ENCODE data around the gene CDHR4. TPM values are rescaled to one million over a fixed set of nuclear protein-coding genes. Genes with fewer than 3 reads are reported as not detected.
"Not testable (repeated sequence)": the region's sequence is repeated elsewhere in the genome, so short reads cannot be mapped to it uniquely, and the experiment has no call there.

The CDHR4 gene
- total and polyA plus RNA-seq, 2 experiments from 2014 or later = not detected

DNA sequence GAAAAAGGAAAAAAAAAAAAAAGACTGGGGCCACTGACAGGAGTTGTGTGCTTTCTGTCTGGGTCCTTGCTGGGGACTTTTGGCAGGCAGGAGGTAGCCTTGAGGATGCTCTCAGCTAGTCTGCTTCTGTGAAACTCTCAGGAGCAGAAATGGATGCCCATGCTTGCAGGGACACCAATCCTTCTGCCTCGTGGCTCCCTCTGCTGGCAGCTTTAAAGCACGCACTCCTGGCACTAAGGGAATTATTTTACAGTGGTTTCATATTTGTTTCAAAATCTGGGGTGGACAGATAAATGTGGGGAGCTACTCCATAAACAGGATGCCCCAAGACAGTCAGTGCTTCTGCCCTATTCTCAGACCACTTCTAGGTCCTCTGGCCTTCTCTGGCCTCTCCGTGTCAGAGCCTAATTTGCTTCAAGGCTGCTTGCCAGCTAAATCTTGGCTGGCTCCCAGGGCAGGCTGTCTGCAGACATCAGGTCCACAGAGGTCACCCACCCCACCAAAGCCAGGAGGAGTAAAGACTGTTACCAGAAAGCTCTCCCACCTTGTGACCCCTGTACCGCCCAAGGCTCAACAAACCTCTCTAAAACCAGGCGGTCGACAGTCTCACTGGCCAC, 39.6 kb upstream of the CDHR4 start:
- peak; percentile 86 for DNase-seq
- no peaks in the 10 kb centered on the region for H3K27me3 ChIP-seq (replicated peaks; ENCODE audit: insufficient read depth)
- no peak overlapping the region for H3K9ac ChIP-seq
- H3K27ac ChIP-seq = no peak overlapping the region
- no peak overlapping the region for H3K4me3 ChIP-seq
- in situ Hi-C loops (cut with MboI) = no loop called here
- TF ChIP-seq EZH2 (IDR thresholded peaks at IDR 0.05; ENCODE audit: insufficient read depth, poor library complexity, severe bottlenecking) (no peak), EZH2phosphoT487 (IDR thresholded peaks at IDR 0.05; ENCODE audit: insufficient read depth, low read depth) (no peak)
- H2AFZ ChIP-seq = no peak overlapping the region; the same call in 1 of the 2 replicates
- no peak overlapping the region for H3K4me2 ChIP-seq (ENCODE audit: unreplicated experiment)
- no peaks in the 10 kb centered on the region for H4K20me1 ChIP-seq (ENCODE audit: insufficient read depth)
- H3K4me1 ChIP-seq (ENCODE audit: insufficient read depth) = no peaks in the 10 kb centered on the region
- no peaks in the 10 kb centered on the region for H3K36me3 ChIP-seq (ENCODE audit: low read depth)
- no peaks in the 10 kb centered on the region for H3K79me2 ChIP-seq (ENCODE audit: insufficient read depth)
- WGBS, 2 experiments (ENCODE audit: low coverage in 1 of 2, low lambda C conversion rate in 2 of 2, missing lambda C conversion rate in 2 of 2) = 51 to 54% methylated on average over 6 of the region's 6 CpGs
- no peaks in the 10 kb centered on the region for H3K9me3 ChIP-seq (ENCODE audit: low read depth)
- H3K9me2 ChIP-seq (ENCODE audit: insufficient read depth) = no peaks in the 10 kb centered on the region
- no peaks in the 10 kb centered on the region for H3F3A ChIP-seq (ENCODE audit: insufficient read depth)

DNA sequence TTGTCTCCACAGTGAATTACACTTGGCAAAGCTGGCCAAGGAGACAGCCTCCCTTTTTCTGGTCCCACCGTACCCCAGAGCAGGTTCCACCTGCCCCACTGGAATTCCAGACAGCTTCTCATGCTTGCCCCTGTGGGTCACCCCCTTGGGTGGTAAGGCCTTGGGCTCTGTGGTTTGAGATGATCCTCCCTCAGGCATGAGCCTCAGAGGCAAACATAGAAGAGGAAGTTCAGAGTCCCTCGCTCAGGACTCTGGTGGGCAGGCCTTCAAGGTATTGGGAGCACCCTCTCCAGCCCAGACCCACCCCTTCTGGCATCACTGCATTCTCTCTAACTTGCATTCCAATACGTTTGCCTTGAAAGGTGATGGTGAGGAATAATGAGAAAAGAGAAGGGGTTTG, 31.7 kb upstream of the CDHR4 start:
- WGBS, 2 experiments (ENCODE audit: low coverage in 1 of 2, low lambda C conversion rate in 2 of 2, missing lambda C conversion rate in 2 of 2) = 91 to 100% methylated on average over 3 of the region's 3 CpGs

DNA sequence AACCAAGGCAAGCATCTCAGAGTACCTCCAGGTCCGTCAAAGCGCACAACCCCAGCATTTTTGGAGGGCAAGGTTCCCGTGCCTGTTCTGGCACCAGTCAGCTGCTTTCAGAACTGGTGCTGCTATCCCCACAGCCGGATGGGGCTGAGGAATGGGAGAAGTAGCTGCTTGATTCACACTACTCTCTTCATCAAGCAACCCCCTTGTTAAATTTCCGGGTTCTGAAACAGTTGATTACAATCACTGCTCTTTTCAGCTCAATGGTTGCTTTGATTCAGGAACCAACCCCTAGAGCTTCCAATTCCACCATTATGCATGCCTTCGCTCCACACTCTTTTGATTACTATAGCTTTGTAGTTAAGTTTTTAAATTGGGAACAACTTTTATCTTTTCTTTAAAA, 26.3 kb upstream of the CDHR4 start:
- Histone ChIP-seq H3K27ac (no peak overlapping the region), H4K20me1 (ENCODE audit: insufficient read depth) (no peaks in the 10 kb centered on the region), H3K79me2 (ENCODE audit: insufficient read depth) (no peaks in the 10 kb centered on the region), H3K9me3 (ENCODE audit: low read depth) (no peaks in the 10 kb centered on the region), H3K36me3 (ENCODE audit: low read depth) (no peaks in the 10 kb centered on the region), H3K9ac (no peak overlapping the region), H3K4me2 (ENCODE audit: unreplicated experiment) (no peak overlapping the region), H3F3A (ENCODE audit: insufficient read depth) (no peaks in the 10 kb centered on the region), H3K4me3 (no peak overlapping the region), H3K27me3 (replicated peaks; ENCODE audit: insufficient read depth) (no peaks in the 10 kb centered on the region), H3K4me1 (ENCODE audit: insufficient read depth) (no peaks in the 10 kb centered on the region), H2AFZ (no peak overlapping the region), H3K9me2 (ENCODE audit: insufficient read depth) (no peaks in the 10 kb centered on the region)
- no peak for DNase-seq
- no peak for TF ChIP-seq EZH2 (IDR thresholded peaks at IDR 0.05; ENCODE audit: insufficient read depth, poor library complexity, severe bottlenecking)
- no peak for TF ChIP-seq EZH2phosphoT487 (IDR thresholded peaks at IDR 0.05; ENCODE audit: insufficient read depth, low read depth)
- in situ Hi-C loops (cut with MboI) = no loop called here
- 86 to 88% methylated on average over 6 of the region's 6 CpGs for WGBS, 2 experiments (ENCODE audit: low coverage in 1 of 2, low lambda C conversion rate in 2 of 2, missing lambda C conversion rate in 2 of 2)

More for the DNA sequence above, 31.7 kb upstream of the CDHR4 start:
- in situ Hi-C loops (cut with MboI) = no loop called here
- TF ChIP-seq EZH2 (IDR thresholded peaks at IDR 0.05; ENCODE audit: insufficient read depth, poor library complexity, severe bottlenecking) (no peak), EZH2phosphoT487 (IDR thresholded peaks at IDR 0.05; ENCODE audit: insufficient read depth, low read depth) (no peak)
- Histone ChIP-seq H3K27me3 (replicated peaks; ENCODE audit: insufficient read depth) (no peaks in the 10 kb centered on the region), H3K79me2 (ENCODE audit: insufficient read depth) (no peaks in the 10 kb centered on the region), H3K27ac (no peak overlapping the region), H3F3A (ENCODE audit: insufficient read depth) (no peaks in the 10 kb centered on the region), H3K36me3 (ENCODE audit: low read depth) (no peaks in the 10 kb centered on the region), H3K4me2 (ENCODE audit: unreplicated experiment) (no peak overlapping the region), H3K4me1 (ENCODE audit: insufficient read depth) (no peaks in the 10 kb centered on the region), H2AFZ (no peak overlapping the region), H4K20me1 (ENCODE audit: insufficient read depth) (no peaks in the 10 kb centered on the region), H3K9ac (no peak overlapping the region), H3K9me3 (ENCODE audit: low read depth) (no peaks in the 10 kb centered on the region), H3K9me2 (ENCODE audit: insufficient read depth) (no peaks in the 10 kb centered on the region), H3K4me3 (no peak overlapping the region)
- DNase-seq = no peak

DNA sequence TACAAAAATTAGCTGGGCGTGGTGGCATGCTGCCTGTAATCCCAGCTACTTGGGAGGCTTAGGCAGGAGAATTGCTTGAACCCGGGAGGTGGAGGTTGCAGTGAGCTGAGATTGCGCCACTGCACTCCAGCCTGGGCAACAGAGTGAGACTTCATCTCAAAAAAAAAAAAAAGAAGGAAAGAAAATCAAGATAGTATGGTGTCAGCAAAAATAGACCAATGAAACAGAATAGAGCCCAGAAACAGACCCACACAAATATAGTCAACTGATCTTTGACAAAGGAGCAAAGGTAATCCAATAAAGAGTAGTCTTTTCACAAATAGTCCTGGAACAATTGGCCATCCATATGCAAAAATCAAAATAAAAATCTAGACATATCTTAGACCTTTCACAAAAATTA, 23.5 kb upstream of the CDHR4 start:
- H3K4me1 ChIP-seq (ENCODE audit: insufficient read depth); H3K79me2 ChIP-seq (ENCODE audit: insufficient read depth); H3K9ac ChIP-seq; H3K9me3 ChIP-seq (ENCODE audit: low read depth); H3K4me3 ChIP-seq; in situ Hi-C loops (cut with MboI); H3K27ac ChIP-seq; H3K27me3 ChIP-seq (replicated peaks; ENCODE audit: insufficient read depth); H3F3A ChIP-seq (ENCODE audit: insufficient read depth); H4K20me1 ChIP-seq (ENCODE audit: insufficient read depth); H3K36me3 ChIP-seq (ENCODE audit: low read depth); H2AFZ ChIP-seq; DNase-seq; H3K4me2 ChIP-seq (ENCODE audit: unreplicated experiment); H3K9me2 ChIP-seq (ENCODE audit: insufficient read depth): not testable (repeated sequence)
- 95 to 97% methylated on average over 3 of the region's 3 CpGs for WGBS, 2 experiments (ENCODE audit: low coverage in 1 of 2, low lambda C conversion rate in 2 of 2, missing lambda C conversion rate in 2 of 2)
